NCI-H1092 (cell line): ENCODE data around the gene RNF112.

Source experiments
- DNase-seq: peaks from one replicate; lab custom pipeline; 2025; lab: John Stamatoyannopoulos, UW

Gene RNF112

DNA sequence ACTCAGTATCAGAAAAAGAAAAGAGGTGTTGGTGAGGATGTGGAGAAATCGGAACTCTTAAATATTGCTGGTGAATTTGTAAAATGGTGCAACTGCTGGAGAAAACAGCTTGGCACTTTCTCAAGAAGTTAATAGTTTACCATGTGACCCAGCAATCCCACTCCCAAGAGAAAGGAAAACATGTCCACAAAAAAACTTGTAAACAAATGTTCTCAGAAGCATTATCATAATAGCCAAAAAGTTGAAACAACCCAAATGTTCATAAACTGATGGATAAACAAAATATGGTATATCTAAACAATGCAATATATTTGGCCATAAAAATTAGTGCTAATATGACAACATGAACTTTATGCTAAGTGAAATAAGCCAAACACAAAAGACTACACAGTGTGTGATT lies 35.3 kb upstream of the RNF112 start:
- no peak for DNase-seq

DNA sequence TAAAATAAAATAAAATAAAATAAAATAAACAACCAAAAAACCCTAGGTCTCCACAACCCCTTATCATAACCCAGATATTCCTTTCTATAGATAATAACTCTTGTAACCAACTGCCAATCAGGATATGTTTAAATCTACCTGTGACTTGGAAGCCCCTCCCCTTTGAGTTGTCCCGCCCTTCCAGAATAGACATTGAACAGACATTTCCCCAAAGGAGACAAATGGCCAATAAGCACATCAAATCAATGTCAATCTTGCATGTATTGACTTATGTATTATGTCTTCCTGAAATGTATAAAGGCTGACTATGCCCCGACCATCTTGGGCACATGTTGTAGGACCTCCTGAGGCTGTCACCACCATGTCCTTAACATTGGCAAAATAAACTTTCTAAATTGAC lies 34.2 kb upstream of the RNF112 start:
- DNase-seq = no peak

DNA sequence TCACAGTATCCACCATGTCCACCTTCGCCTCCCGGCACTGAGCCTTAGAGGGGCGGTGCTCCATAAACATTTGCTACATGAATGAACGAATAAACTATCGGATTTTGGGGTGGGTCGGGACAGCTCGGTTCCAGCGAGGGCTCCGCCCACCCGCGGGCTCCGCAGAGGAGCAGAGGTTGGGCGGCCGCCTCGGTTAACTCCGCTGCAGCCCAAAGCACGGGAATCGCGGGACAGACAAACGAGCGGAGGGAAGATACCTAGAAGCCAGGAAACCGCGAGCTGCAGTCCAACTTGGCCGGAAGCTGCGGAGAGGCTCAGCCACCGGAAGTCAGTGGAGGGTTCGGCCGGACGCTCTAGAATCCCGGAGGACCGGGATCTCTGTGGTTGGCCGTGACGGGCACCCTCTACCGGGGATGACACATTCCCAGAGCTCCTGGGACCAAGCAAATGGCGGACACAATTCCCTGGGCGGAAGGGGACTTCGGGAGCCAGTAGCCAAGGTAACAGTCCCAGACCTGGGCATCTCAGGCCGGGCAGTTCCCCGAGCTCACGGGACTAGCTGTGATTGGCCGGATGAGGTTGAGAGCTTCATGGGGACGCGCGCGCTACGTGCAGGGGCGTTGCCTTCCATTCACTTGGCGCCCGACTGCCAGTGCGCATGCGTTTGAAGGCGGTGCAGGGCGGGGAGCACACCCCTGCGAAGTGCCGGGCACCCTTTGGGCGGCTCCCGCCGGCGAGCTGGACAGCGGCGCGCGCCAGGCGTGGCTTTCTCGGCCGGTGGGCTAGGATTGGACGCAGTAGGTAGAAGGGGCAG lies 33.2 kb upstream of the RNF112 start:
- DNase-seq = peak; percentile 92

DNA sequence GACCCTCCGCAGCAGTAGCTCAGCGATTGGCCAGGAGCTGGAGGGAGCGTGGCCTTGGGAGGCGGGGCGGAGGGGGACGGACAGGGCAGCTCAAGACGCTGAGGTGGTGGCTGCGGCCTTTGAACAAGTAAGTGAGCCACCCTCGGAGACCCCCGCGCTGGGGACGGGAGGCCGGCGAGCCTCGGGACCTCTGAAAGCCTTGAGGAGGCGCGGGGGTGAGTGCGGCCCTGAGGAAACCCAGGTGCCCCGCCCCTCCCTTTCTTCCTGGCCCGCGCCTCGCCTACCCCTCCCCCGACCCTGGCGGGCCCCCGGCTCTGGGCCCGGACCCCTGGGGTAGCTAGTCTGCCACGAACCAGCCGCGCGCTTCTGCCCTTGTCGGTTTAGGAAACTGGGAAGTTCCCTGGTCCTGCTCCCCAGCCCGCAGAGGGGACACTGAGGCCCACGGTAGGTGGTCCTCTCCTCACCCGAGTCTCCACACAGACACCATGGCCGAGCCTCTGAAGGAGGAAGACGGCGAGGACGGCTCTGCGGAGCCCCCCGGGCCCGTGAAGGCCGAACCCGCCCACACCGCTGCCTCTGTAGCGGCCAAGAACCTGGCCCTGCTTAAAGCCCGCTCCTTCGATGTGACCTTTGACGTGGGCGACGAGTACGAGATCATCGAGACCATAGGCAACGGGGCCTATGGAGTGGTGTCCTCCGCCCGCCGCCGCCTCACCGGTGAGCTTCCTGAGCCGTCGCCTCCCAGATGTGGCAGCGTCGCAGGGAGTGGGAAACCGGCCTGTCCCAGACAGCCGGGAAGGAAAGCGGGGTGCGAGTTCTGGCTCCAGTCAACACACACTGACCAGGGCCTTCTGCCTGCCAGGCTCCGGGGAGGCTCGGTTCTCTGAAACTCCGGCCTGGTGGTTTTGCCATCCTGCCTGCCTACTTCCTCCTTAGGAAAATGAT lies 32.3 kb upstream of the RNF112 start, which contains the start of gene MAPK7:
Gene MAPK7, plus strand, starts transcription at position 83 of the 945 bp plus-strand sequence. Its CDS starts 403 bp downstream, at position 486.
- DNase-seq = no peak

DNA sequence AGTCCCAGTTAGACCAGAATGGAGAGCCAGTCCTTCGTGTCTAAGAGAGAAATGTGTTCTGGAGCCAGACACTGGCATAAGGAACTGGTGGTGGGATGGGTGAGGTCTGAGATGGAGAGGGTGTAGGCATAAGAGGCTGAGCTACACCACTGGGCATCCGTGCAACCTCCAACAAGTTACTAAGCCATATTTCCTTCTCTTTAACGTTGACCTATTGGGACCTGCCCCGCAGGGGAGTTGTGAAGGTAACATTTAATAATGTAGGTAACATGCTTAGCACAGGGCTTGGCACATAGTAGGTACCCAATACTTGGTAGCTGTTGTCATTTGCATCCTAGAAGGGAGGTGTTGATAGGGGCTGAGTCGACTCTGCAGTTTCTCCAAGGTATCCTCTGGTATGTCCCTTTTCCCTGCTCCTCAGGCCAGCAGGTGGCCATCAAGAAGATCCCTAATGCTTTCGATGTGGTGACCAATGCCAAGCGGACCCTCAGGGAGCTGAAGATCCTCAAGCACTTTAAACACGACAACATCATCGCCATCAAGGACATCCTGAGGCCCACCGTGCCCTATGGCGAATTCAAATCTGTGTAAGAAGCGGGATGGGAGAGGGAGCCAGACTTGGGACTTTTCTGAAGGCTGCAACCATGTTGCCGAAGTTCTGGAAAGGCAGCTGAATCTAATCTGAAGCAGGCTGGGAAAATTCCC lies 31.5 kb upstream of the RNF112 start:
- DNase-seq = no peak

DNA sequence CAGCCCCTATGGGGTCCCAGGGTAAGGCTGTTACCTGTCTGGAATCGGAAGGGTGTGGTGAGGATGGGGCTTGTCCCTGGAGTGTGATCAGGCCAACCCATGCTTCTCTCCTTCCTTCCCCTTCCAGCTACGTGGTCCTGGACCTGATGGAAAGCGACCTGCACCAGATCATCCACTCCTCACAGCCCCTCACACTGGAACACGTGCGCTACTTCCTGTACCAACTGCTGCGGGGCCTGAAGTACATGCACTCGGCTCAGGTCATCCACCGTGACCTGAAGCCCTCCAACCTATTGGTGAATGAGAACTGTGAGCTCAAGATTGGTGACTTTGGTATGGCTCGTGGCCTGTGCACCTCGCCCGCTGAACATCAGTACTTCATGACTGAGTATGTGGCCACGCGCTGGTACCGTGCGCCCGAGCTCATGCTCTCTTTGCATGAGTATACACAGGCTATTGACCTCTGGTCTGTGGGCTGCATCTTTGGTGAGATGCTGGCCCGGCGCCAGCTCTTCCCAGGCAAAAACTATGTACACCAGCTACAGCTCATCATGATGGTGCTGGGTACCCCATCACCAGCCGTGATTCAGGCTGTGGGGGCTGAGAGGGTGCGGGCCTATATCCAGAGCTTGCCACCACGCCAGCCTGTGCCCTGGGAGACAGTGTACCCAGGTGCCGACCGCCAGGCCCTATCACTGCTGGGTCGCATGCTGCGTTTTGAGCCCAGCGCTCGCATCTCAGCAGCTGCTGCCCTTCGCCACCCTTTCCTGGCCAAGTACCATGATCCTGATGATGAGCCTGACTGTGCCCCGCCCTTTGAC lies 30.3 kb upstream of the RNF112 start:
- no peak for DNase-seq

DNA sequence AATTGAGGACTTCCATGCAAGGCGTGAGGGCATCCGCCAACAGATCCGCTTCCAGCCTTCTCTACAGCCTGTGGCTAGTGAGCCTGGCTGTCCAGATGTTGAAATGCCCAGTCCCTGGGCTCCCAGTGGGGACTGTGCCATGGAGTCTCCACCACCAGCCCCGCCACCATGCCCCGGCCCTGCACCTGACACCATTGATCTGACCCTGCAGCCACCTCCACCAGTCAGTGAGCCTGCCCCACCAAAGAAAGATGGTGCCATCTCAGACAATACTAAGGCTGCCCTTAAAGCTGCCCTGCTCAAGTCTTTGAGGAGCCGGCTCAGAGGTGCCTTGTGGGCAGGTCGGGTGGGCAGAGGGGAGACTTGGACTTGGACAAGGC lies 29.7 kb upstream of the RNF112 start:
- DNase-seq = no peak

DNA sequence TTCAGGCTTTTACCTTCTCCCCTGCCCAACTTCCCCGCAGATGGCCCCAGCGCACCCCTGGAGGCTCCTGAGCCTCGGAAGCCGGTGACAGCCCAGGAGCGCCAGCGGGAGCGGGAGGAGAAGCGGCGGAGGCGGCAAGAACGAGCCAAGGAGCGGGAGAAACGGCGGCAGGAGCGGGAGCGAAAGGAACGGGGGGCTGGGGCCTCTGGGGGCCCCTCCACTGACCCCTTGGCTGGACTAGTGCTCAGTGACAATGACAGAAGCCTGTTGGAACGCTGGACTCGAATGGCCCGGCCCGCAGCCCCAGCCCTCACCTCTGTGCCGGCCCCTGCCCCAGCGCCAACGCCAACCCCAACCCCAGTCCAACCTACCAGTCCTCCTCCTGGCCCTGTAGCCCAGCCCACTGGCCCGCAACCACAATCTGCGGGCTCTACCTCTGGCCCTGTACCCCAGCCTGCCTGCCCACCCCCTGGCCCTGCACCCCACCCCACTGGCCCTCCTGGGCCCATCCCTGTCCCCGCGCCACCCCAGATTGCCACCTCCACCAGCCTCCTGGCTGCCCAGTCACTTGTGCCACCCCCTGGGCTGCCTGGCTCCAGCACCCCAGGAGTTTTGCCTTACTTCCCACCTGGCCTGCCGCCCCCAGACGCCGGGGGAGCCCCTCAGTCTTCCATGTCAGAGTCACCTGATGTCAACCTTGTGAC lies 29.1 kb upstream of the RNF112 start:
- no peak for DNase-seq

DNA sequence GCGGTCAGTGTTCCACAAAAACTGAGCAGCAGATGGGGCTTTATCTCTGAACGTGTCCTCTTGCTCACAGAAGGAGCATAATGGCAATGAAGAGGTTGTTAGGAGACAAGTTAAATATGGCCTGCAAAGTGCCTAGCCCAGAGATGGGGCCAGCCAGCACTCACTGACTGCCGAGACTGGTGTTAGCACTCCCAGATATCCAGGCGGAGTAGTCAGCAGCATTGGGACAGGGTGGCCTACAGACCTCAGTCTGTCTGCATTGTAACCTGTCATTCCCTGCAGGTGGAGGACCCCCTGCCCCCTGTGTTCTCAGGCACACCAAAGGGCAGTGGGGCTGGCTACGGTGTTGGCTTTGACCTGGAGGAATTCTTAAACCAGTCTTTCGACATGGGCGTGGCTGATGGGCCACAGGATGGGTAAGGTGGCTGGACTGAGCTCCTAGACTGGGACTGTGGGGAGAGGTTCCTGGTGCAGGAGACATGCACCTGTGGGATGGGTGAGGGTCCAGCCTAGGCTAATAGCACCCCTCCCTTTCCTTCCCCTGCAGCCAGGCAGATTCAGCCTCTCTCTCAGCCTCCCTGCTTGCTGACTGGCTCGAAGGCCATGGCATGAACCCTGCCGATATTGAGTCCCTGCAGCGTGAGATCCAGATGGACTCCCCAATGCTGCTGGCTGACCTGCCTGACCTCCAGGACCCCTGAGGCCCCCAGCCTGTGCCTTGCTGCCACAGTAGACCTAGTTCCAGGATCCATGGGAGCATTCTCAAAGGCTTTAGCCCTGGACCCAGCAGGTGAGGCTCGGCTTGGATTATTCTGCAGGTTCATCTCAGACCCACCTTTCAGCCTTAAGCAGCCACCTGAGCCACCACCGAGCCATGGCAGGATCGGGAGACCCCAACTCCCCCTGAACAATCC lies 28.2 kb upstream of the RNF112 start:
- no peak for DNase-seq

DNA sequence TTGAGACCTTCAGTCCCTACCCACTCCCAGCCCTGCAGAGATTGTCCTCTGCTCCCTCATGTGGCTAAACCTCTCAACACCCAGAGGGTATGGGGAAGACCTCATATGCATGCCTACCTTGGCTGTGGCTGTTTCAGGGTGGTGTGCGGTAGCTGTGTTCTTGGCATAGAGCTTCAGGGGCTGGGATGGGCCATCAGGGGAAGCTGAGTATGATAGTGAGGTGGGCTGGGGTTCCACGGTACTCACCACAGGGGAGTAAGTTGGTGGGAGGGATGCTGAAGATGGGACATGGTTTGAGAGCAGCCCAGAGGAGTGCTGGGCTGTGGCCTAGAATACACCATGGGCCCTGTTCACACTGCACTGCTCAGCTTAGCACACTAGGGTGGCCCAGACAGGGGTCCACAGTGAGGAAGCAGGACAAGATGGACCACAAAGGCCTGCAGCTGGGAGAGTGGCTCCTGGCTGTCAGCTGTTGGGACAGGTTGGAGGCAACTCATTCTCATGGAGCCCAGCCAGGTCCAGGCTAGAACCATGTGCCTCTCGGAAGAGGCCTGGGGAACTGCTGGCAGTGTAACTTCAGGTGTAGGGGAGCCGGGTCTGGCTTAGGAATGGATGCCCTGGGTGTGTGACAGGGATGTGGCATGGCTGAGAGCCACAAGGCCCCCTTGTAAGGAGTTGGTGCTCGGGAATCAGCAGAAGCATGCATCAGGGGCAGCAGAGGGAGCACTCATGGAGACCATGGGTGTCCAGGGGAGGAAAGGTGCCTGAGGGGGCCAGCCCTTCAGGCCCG lies 27.2 kb upstream of the RNF112 start:
- no peak for DNase-seq

DNA sequence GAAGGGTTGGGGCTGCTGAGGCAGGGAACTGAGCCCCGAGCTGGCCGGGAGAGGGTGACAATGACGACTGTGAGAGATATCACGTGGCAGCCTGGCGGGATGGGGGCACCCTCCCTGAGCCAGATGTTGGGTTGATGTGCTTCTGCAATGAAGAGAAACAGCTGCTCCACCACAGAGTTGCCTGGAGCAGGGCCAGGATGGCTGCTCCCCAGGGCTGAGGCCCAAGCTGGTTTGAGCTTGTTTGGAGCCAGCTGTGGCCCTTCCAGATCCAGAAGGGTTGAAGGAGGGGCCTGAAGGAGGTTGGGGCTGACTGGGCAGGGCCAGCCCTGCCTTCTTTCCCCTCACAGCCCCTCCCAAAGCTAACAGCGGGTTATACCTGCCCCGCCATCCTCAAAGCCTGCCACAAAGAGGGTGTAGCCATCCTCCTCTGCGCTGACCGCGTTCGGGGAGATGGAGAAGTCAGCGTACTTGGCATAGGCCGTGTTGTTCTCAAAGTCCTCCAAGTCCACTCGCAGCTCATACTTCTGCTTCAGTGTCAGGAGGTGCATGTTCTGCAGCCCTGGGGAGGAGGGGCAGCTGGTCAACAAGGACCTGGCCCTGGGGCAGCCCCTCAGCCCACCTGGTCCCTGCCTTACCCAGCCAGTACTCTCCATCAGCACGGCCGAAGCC lies 26.2 kb upstream of the RNF112 start:
- DNase-seq = no peak

DNA sequence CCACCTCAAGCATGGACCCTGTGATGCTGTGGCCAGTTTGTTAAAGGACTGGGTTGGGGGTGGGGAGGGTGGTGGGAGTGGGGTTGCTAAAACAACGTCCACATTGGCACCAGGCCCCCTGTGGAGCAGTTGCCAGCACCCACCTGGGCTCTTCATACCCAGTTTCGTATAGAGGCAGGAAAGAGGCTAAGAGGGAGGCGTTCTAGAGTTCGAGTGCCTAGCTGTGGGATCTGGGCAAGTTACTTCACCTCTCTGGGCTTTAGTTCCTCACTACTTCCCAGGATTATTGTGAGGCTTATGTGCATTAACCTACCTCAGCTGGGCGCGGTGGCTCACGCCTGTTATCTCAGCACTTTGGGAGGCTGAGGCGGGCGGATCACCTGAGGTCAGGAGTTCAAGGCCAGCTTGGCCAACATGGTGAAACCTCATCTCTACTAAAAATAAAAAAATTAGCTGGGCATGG lies 25.5 kb upstream of the RNF112 start:
- no peak for DNase-seq

DNA sequence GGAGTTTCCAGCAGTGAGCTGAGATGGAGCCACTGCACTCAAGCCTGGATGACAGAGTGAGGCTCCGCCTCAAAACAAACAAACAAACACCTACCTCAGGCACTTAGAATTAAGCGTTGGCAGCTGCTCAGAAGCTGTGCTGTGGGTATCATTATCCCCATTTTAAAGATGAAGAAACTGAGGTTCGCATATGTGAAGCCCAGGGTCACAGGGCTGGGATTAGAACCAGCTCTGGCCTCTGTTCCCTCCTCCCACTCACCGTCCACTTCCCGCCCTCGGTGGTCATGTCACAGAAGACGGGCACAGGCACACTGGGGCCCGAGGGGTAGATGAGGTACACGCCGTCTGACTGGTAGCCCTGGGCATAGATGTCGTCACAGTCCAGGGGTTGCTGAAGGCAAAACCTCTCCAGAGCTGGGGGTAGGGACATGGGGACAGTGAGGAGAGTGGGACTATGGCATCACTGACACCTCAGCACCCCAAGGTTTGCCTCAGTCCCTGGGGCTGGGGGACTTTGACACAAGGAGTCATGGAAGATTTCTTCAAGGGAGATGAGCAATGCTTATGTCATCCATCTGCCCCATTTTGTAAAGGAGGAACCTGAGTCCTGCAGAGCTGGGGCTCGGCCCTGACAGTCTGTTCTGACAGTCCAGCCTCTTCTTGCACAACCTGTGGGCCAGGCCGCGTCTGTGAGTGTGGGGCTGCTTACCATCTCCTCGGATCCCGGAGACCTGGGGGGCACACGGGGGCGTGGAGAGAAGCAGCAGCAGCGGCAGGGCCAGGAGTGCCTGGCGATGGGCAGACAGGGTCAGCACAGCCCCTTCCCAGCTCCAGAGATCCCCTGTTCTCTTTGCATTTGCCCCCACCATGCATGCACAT lies 24.7 kb upstream of the RNF112 start:
- no peak for DNase-seq

DNA sequence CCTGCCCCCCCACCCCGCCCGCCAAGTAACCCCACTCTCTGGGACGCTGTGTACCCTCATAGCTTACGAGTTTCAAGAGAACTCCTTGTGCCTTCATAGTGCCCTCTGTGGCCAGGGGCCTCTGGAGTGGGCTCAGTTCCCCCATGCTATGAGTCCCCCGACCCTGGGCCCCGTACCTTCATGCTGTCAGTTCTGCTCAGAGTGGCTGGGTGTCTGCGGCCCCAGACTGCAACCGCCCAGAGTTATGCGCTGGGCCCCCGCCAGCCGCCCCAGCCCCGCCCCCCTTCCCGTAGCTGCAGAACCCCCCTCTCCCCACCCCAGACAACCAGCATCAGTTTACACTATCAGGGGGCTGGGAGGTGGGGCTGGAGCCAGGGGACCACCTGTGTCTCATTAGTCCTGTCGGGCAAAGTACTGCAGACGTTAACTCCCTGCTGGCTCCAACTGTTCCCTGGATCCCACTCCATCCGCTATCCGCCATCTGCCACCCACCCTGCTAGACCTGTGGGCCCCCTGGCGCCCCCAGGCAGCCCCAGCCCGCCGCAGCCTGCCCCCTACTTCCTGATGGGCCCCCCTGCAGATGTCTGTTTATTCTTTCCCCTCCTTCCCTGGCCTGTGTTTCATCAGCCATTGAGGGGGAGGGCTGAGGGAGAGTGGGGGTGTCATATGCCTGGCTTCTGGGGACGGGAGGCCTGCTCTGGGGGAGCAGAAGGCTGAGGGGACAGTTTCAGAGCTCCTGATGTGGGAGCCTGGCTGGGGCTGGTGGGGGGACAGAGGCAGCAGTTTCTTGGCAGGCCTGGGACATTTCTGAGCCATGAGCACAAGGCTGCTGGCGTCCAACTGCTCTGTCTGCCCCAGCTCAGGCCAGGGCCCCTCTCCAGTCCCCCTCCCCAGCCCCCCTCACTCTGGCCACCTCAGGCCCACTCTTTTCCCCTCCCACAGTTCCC lies 23.8 kb upstream of the RNF112 start, which contains the start of gene MFAP4:
Gene MFAP4, minus strand, starts transcription at position 217 of the 947 bp plus-strand sequence. Its CDS starts 35 bp downstream, at position 182.
- peak; percentile 58 for DNase-seq

DNA sequence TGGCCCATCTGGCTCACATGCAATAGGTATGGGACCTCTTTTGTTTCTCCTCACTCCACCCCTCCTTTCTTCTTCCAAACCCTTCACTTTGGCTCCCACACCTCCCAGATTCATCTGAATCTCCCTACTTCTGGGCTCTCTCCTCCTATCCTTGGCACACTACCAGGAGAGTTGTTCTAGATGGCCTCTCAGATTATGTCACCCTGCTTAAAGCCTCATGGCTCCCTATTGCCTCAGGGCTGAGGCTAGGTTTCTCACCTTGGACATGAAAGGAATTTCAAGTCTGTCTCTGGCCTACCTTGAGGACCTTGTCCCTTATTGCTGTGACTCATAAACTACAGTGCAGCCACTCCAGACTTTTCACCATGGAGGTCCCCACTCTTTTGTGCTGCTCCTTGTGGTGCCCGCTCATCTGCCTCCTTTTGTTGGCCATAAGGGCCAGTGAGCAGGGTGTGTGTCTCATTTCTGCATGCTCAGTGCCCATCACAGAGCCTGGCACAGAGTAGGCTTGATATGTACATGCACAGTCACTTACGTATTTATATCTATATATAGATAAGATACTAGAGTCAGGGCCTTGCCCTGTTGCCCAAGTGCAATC lies 23.0 kb upstream of the RNF112 start:
- peak; percentile 22 for DNase-seq
